Cardiac septum (tissue), 1 donor: ENCODE data around the gene NOXO1. TPM values are rescaled to one million over a fixed set of nuclear protein-coding genes. Genes with fewer than 3 reads are reported as not detected.

Source experiments
- DNase-seq: peaks from one replicate; pipeline ENCODE4 v3.0.0-alpha.2; 2020; ENCODE audit warnings: low spot score
- intact Hi-C: fragments of 100-400 bp; cut with DNase I; formaldehyde crosslinking; loops from one replicate; pipeline ENCODE4 v1.14.0; 2022
- total RNA-seq: library from RNA; stranded (reverse); fragmentation: NEBNext Ultra II Directional; extraction: Animal tissue kit (Norgen Biotek cat#: 25700); gene quantifications from one replicate; pipeline ENCODE4 v1.2.1, GENCODE V29; 2021
- donor health status: DM: no; HTN: no; CAD: no.

NOXO1 gene
- total RNA-seq, 1 donor from 2014 or later: not detected

DNA sequence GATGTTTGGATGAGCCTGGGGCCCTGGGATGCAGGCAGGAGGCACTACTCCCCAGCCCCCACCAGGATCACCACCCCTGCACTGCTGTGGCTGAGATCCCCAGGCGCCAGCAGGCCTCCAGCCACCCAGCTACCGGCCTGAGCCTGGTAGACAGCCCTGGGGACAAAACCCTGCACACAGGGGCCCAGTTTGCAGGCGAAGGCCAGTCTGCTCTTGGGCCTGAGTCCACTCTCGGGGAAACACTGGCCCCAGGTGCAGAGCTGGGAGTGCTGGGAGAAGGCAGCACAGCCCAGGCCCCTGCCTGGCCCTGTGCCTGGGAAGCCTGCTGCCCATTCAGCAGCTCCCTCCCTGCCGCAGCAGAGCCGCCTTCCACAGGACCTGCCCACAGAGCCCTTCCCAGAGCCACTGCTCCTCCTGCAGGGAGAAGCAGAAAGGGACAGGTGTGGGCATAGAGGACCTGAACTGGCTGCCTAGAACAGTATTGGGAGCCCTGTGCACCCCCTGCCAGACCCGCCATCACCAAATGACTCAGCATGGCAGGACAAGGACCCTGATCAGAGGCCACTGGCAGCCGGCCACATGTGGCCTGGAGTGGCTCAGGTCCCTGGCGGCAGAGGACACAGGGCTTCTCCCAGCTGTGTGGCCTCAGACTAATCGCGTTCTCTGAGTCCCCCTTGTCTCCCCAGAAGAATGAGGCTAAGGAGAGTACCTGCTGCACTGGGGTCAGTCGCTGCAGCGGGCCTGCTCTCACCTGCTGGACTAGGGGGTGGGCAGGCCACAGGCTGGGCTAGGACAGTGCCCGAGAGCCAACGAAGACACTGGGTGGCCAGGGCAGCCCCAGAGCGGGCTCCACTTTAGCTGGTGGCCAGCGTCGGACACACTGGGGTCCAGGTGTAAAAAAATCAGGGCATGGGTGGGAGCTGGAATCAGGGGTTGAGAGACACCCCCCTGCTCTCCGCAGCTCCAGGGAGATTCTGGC lies 48.9 kb downstream of the NOXO1 start:
- intact Hi-C loops: no loop called here
- DNase-seq: no peak

DNA sequence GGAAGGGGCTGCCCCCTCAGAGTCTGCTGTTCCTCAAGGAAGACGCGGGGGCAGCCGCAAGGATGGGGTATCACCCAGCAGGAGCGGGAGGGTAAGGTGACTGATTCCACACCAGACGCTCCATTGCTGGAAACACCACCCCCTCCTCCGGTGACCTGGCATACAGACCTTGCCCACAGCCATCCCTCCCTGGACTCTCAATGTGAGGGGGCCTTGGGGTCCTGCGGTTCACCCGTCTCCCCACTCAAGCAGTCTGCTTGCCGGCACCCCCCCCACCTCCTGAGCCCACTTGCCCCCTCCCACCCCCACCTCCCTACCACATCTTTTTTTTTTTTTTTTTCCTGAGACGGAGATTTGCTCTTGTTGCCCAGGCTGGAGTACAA lies 50.9 kb downstream of the NOXO1 start:
- no peak for DNase-seq
- intact Hi-C loops: loop anchor here (2.0 kb wide), 1 partner anchor 68 kb away; no protein-coding TSS in a partner anchor

DNA sequence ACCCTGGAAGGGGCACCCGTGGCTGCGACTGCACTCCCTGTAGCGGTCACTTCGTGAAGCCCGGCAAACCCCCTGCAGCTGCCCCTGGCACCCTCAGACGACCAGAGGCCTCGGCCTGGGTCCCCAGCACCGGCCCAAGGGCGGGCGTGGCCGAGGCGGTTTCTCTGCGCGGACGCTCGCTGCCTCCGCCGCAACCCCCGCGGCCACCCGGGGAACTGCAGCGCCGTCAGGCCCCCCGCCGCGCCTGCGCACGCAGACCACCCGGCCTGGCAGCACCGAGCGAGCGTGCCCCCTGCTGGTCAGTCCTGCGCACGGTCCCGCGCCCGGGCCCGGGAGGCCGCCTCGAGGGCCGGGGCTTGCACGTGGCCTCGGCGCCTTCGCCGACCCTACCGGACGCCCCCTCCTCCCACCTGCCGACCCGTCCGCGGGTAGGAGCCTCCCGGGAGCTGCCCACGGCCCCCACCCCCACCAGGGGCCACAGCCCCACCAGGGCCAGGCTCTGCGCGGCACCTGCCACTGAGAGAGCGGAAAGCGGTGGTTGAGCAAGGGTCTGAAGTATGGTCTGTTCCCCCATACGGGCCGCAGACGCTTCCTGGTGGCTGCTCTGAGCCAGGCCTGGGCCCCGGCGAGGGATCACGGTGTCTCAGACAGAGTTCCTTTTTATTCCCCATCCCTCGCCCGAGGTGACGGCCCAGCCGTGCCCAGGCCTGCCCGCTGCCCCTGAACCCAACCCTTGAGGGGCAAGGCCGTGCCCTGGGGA lies 51.5 kb downstream of the NOXO1 start:
- peak; percentile 96 for DNase-seq
- intact Hi-C loops: loop anchor here (2.0 kb wide), 1 partner anchor 67 kb away; no protein-coding TSS in a partner anchor

DNA sequence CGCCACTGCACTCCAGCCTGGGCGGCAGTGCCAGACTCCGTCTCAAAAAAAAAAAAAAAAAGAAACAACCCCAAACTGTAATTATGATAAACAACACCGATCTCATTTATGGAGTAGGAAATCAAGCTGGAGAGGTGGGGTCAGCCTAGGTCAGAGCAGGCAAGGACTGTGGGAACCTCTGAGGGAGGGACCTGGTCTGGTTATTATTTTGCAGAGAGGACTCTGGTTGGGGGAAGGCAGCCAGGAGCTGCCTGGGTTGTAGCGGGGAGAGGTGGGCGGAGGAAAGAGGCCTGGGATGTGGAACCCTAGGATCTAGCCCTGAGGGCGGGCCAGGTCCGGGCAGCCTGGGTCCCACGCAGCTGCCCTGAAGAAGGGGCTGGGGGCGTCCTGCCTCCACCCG lies 52.2 kb downstream of the NOXO1 start:
- intact Hi-C loops: no loop called here
- DNase-seq: no peak

Other genes starting within 250 kb of the NOXO1 start
- 31.7 TPM for gene NME3, start 209.9 kb downstream of the NOXO1 start, total RNA-seq
- gene EME2, start 208.7 kb downstream of the NOXO1 start, total RNA-seq: 14.9 TPM
- gene MRPS34, start 208.3 kb downstream of the NOXO1 start, total RNA-seq: 63.4 TPM
- 24.2 TPM for gene SPSB3, start 198.9 kb downstream of the NOXO1 start, total RNA-seq
- gene NUBP2, start 198.5 kb downstream of the NOXO1 start, total RNA-seq: 32.3 TPM
- 0.19 TPM for gene IGFALS, start 187.8 kb downstream of the NOXO1 start, total RNA-seq
- 166 TPM for gene HAGH, start 154.6 kb downstream of the NOXO1 start, total RNA-seq
- 20.5 TPM for gene FAHD1, start 154.3 kb downstream of the NOXO1 start, total RNA-seq
- not detected for gene MEIOB, start 109.3 kb downstream of the NOXO1 start, total RNA-seq
- not detected for gene HS3ST6, start 63.1 kb downstream of the NOXO1 start, total RNA-seq
- gene MSRB1, start 38.3 kb downstream of the NOXO1 start, total RNA-seq: 39.2 TPM
- gene RPL3L, start 26.8 kb downstream of the NOXO1 start, total RNA-seq: 202 TPM
- gene NDUFB10, start 21.9 kb downstream of the NOXO1 start, total RNA-seq: 390 TPM
- 702 TPM for gene RPS2, start 16.6 kb downstream of the NOXO1 start, total RNA-seq
- not detected for gene RNF151, start 14.6 kb downstream of the NOXO1 start, total RNA-seq
- 18.3 TPM for gene TBL3, start 9.4 kb downstream of the NOXO1 start, total RNA-seq
- gene GFER, start 2.7 kb upstream of the NOXO1 start, total RNA-seq: 25.5 TPM
- 1.8 TPM for gene SYNGR3, start 8.5 kb upstream of the NOXO1 start, total RNA-seq
- gene ZNF598, start 28.4 kb upstream of the NOXO1 start, total RNA-seq: 21.9 TPM
- gene NPW, start 38.3 kb upstream of the NOXO1 start, total RNA-seq: not detected
- 183 TPM for gene NHERF2, start 45.4 kb upstream of the NOXO1 start, total RNA-seq
- 10.4 TPM for gene NTHL1, start 66.4 kb upstream of the NOXO1 start, total RNA-seq
- 73.3 TPM for gene TSC2, start 66.5 kb upstream of the NOXO1 start, total RNA-seq
- 178 TPM for gene PKD1, start 154.4 kb upstream of the NOXO1 start, total RNA-seq
- gene RAB26, start 167.2 kb upstream of the NOXO1 start, total RNA-seq: 2.2 TPM
- gene TRAF7, start 174.3 kb upstream of the NOXO1 start, total RNA-seq: 35.7 TPM
- 1.2 TPM for gene CASKIN1, start 215.1 kb upstream of the NOXO1 start, total RNA-seq
- 26.3 TPM for gene MLST8, start 224.0 kb upstream of the NOXO1 start, total RNA-seq
- gene BRICD5, start 229.4 kb upstream of the NOXO1 start, total RNA-seq: 7.0 TPM
- gene PGP, start 233.4 kb upstream of the NOXO1 start, total RNA-seq: 23.4 TPM
- gene E4F1, start 242.1 kb upstream of the NOXO1 start, total RNA-seq: 13.7 TPM